GM19099 (cell line): Measurements from ENCODE around the gene TEK.

Experiments
- POLR2A ChIP-seq: IDR thresholded peaks from 3 replicates; pipeline ENCODE4 v1.6.1; 2011; ENCODE audit warnings: low read depth; ENCODE audit not compliant: insufficient read length; ENCODE audit errors: extremely low read depth

TEK gene

DNA sequence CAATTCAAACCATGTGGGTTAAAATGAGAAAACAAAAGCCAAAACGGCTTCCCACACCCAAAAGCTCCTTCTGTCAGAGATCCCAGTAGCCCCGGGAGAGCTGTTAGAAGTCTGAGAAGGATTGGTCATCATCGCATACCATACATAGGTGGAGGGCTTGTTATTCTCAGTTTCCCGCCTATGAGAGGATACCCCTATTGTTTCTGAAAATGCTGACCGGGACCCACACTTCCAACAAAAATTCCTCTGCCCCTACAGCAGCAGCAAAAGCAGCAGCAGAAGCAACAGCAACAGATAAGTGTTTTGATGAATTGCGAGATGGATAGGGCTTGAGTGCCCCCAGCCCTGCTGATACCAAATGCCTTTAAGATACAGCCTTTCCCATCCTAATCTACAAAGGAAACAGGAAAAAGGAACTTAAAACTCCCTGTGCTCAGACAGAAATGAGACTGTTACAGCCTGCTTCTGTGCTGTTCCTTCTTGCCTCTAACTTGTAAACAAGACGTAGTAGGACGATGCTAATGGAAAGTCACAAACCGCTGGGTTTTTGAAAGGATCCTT, at the start of gene TEK:
Gene TEK (plus strand): TSS at position 245 of the 561 bp plus-strand sequence. CDS start 366 bp downstream, outside the sequence.
- no peak for TF ChIP-seq POLR2A

DNA sequence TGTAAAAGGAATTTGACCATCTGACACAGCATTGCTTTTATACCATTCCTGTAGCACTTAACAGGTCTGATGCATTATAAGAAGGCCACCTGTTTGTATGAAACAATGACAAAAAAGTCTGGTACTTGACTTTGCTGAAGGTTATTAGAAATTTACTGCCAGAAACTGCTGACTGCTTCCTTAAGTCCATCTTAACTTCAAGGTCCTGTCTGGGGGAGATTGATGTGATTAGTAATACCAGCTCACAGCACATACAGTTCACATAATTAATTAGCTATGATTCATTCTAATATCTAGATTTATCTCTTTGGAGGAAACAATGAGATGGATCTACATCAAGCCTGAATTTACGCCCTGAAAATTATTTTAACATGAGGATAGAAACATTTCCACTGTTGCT, 49.6 kb upstream of the TEK start:
- TF ChIP-seq POLR2A, result no peak

DNA sequence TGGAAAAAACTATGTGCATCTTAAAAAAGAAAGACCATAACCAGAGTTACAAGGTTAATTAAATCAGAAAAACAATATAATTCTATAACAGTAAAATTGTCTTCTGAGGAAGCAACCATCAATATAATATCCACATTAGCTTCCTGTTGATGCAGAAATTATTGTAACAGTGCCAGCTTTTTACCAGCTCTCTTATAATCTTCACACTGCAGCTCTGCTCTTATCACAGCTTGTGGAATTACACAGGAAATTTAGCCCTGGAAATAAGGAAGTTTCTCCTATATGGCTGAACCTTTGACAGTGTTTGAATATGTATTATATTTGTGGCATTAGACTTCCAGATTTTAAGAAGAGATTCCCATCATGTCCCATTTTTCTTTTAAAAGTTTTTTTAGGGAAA, 49.1 kb upstream of the TEK start:
- no peak for TF ChIP-seq POLR2A

DNA sequence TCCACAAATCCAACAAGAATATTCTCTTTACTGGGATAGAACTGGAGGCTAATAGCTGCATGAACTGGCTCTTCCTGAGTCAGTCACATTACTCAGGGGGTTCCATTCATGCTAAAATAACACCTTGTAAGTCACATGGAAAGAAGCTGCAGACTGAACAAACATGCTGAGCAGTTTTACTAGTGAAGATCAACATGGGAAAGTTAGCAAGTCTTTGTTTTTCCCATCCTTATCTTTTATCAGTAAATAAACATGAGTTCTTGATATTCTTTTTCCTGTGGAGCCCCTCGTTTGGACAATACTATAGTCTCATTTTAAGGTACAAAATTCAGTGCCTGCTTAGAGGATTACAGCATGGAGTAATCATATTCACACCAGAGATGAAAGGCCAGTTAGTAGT, 43.7 kb upstream of the TEK start:
- no peak for TF ChIP-seq POLR2A

DNA sequence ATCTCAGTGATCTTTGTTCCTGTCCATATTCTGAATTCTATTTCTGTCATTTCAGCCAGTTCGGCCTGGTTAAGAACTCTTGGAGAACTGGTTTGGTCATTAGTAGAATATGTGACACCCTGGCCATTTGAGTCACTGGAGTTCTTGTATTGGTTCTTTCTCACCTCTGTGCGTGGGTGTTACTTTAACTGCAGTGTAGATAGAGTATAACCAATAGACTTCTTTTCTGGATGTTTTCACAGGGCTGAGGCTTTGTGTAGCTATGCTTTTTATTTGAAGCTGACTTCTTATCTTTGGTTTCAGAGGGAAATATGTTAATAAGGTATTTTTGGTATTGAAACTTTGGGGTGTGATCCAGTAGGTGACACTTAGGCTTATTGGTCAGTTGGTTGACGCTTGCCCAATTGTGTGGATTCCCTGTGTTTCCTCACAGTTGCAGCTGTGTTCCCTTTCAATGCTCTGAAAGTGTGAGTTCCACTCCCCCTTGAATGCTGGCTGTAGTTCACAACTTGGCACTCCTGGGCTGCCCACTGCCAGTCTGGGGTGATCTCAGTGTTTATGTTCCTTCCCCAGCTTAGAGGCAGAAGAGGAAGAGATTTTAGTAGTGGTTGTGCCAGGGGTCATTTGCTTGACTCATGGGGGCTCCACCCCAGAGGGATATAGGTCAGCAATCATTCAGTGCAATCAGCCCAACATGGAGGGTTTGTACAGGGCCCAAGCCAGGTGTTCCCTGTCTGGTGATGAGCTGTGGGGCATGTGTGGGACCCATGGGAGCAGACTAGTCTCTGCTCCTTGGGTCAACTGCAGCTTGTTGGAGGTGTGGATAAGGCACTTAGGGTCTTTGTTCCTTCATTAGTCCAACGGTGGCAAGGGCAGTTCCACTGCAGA, 34.9 kb upstream of the TEK start:
- TF ChIP-seq POLR2A, result no peak

DNA sequence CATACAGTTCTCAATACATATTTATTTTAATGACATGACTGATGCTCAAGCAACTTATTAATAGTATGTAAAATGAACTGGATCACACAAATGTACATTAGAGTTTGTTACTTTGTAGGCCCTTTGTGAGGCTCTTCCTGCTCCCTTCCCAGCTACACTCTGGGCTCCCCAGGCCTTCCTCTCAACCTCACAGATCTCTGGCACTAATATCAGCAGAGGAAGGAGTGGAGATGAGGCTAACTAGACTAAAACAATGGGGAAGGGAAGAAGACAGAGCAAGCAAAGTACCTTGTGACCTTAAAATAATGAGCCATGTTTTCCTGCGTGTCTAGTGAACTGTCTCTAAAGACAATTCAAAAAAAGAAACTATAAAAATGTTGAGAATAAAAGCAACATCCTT, 30.3 kb upstream of the TEK start:
- no peak for TF ChIP-seq POLR2A

DNA sequence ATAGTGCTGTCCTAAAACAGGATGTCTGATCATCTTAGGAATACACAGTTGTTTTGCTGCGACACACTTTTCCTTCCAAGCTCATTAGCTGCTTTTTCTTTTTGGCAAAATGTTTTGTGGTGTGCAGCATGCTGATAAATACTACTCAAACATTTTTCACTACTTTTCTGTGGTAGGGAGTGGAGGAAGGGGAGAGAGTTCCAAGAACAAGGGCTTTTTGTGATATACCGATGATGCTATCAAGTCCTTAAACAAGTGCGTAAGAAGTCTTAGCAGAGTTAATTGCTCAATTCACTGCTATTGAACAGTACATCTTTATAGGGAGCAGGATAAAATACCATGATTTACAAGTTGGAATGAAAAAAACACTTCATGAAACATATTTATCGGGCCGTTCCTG, 23.6 kb upstream of the TEK start:
- no peak for TF ChIP-seq POLR2A

DNA sequence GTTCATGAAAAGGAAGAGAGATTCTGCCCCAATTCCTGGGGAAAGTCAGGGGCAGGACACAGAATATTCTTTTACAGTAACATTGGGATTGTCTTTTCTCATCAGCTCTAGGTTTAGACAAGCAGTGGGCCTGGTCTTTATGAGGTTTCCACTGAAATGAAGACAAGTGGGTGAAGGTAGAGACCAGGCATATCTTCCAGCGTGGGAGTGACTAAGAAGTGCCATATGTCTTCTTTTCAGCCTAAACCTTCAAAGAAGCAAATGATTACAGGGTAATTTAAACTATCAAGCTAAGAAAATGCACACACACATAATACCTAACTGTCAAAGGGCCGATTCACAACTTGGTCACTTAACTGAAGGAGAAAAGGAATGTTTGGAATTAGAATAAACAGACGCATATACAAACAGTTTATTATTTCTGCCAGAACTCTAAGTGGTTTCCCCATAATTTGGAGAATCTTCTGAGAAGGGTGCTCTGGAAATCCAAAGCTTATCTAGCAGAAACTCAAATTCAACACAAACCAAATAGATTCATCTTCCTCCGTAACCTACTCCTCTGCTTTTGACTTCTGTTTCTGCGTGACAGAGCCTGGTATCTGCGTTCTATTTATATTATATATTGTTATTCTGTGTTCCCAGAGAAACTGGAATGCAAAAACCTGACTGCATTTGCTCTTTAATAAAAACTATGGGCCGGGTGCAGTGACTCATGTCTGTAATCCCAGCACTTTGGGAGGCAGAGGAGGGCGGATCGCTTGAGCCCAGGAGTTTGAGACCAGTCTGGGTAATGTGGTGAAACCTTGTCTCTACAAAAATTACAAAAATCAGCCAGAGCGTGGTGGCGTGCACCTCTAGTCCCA, 22.0 kb upstream of the TEK start:
- TF ChIP-seq POLR2A, result no peak

DNA sequence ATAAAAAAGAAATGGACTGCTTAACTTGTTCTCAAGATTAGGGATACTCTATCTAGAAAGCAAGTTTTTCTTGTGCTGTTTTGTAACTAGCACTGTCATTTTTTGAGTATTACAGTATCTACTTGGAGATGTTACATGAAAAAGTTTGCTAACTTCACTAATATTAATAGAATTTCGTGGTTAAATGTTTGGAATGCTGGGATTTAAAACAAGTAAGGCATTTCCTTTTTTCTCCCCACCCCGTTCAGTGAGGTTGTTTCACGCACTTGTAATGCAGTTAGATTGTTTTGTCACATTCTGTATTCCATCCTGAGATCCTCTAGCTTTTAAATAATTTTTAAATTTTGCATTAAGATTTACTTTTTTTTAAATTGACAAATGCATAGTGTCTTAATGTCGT, 20.0 kb upstream of the TEK start:
- no peak for TF ChIP-seq POLR2A

DNA sequence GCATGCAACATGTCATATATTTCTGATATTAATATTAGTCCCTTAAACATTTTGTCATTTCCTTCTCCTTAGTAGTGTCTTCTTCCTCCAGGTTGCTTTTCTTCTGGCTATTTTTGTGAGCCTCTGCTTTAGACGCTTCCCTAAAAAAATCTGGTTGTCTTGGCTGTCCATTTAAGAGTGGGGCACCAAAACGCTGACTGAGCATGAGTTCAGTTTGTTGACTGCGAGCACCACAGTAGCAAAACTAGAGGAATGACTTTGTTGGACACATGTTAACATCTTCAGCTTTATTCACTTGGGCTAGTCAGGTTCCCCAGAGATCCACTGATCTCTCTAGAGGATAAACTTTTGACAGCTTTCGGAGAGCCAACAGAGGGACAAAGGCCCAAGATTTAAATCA, 19.3 kb upstream of the TEK start:
- TF ChIP-seq POLR2A, result no peak

DNA sequence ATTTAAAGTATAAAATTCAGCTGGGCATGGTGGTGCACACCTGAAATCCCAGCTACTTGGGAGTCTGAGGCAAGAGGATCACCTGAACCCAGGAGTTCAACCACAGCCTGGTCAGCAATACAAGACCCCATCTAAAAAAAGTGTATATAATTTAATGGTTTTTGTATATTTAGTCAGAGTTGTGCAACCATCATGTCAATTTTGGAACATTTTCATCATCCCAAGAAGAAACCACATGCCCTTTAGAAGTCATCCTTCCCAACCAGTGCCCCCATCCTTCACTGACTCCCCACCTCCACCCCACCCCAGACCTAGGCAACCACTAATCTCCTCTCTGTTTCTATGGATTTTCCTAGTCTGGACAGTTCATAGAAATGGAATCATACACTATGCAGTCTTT, 18.8 kb upstream of the TEK start:
- no peak for TF ChIP-seq POLR2A

DNA sequence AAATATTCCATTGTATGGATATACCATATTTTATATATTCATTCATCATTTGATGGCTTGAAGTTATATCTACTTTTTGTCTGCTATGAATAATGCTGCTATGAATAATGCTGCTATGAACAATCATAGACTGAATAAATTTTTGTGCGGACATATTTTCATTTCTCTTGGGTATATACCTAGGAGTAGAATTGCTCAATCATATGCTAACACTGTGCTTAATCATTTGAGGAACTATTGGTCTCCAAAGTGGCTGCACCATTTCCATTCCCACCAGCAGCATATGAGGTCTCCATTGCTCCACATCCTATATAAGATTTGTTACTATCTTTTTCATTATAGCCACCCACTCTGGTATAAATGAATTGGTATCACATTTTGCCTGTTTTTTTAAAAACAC, 18.3 kb upstream of the TEK start:
- no peak for TF ChIP-seq POLR2A

DNA sequence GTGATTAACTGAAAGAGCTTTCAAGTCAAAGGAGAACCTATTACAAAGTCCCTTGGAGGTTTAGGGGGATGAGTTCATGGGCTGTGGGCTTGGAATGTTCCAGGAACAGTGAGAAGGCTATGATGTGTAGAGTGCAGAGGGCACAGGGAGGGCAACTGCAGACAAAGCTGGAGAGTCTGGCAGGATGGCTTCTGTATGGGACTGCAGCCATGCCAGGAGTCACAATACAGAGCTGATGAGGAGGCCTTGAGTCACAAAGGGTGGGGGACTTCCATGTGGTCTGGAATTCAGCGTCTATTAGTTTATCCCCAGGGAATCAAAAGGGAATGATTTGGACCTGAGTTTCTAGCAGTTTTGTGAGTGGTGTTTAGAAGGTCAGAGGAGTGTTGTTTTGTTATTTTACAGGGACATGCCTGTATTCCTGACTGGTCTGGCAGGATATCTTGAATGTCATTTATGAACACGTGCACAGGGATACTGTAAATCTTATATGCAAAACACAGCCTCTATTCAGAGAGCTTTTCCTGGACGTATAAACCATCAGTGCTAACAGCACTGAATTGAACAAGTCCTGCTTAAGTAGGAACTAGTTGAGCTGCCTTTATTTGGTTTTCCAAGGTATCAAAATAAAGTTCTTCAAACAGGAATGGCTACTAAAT, 14.3 kb upstream of the TEK start:
- no peak for TF ChIP-seq POLR2A

DNA sequence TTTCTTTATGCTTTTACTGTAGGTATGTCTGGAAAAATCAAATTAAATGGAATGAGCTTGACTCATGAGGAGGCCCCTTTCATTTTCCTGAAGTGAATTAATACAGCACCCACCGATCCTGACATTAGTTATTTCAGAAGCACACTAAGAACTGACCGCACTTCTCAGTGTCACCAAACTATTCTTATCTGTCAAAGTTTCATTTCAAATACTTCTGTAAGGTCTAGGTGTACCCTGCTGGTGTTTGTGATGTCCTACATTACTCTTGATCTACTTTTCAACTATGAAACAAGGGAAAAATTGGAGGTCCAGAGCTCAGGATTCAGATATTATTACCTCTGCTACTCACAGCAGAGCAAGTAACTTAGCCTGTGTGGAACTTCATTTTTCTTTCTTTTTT, 1.8 kb upstream of the TEK start:
- TF ChIP-seq POLR2A, result no peak

DNA sequence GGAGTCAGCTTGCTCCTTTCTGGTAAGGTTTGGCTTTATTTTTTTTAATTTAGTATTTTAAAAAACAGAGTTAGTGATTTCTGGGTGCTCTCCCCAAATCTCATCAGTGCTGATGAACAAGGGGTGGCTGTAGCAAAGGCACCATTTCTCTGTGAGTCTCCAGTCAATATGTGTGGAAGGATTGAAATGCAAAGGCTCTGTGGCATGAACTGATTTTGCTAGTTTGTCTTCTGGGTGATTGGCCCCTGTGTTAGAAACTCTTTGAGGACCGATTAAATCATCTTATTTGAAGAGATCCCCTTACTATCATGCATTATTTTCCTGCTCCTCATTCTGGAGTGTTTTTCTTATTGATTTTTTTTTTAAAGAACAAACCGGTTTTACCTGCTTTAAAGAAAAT, 596 bp downstream of the TEK start:
- no peak for TF ChIP-seq POLR2A
